Left colon (tissue), 2 donors: Measurements from ENCODE around the gene KRT1. TPM values are rescaled to one million over a fixed set of nuclear protein-coding genes. Genes with fewer than 3 reads are reported as not detected.

Experiments
- ATAC-seq: fragments of 200-7000 bp; cut with Tn5 transposase; one replicate; pipeline ENCODE4 v1.9.1; 2020; ENCODE audit warnings: mild to moderate bottlenecking, moderate library complexity
- DNase-seq, 2 donors: peaks; one replicate each; pipeline ENCODE4 v3.0.0-alpha.2; 2020
- intact Hi-C, 2 donors: fragments of 100-400 bp; cut with DNase I in 1 of 2; cut with micrococcal nuclease in 1 of 2; formaldehyde crosslinking; loops; one replicate each; pipeline versions ENCODE4 v1.11.2 to v1.14.0; 2022; cut with DNase I, micrococcal nuclease
- total RNA-seq, 2 donors: library from RNA; stranded (reverse); fragmentation: NEBNext Ultra II Directional; extraction: Animal tissue kit (Norgen Biotek cat#: 25700); gene quantifications; one replicate each; pipeline ENCODE4 v1.2.1, GENCODE V29; 2021
- donor health status: DM: no; HTN: no; CAD: no.
- donor health status: DM: yes; HTN: yes; CAD: no.

Gene KRT1
- total RNA-seq, 2 donors from 2014 or later: not detected

- intact Hi-C loops: no loop called here
- DNase-seq (no peak), ATAC-seq (no peak)
These were observed 50.8 kb downstream of the KRT1 start for GRCh38 chr12:52629281-52630007.

DNA sequence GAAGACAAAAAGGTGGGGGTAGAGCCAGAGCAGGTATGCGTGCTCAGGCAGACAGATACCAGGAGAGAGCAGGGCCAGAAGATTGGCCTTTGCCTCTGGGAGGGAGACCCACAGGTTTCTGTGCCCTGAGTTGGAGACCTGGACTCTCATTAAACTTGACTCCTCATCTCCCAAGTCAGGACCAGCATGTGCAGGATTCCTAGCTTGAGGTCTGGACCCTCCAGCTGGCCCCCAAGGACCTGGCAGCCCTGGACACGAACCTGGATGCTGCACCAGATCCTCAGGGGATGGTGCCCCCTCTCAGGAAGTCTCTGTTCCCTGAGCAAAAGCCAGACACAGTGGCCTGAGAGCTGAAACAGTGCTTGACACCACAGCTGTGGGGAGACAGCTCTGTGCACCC, 51.4 kb downstream of the KRT1 start:
- intact Hi-C loops: no loop called here
- ATAC-seq (no peak), DNase-seq (no peak)

- ATAC-seq (no peak), DNase-seq (no peak)
- intact Hi-C loops: no loop called here
These were observed 52.1 kb downstream of the KRT1 start for GRCh38 chr12:52628111-52628507.

GRCh38 chr12:52627395-52628110, 52.7 kb downstream of the KRT1 start:
- no peak for ATAC-seq
- intact Hi-C loops: no loop called here
- no peak for DNase-seq

Other genes with a start within 250 kb of the KRT1 start
- not detected for gene KRT75, start 246.0 kb downstream of the KRT1 start, total RNA-seq
- not detected for gene KRT6B, start 228.3 kb downstream of the KRT1 start, total RNA-seq
- not detected for gene KRT6C, start 206.6 kb downstream of the KRT1 start, total RNA-seq
- not detected for gene KRT6A, start 187.2 kb downstream of the KRT1 start, total RNA-seq
- gene KRT5, start 160.0 kb downstream of the KRT1 start, total RNA-seq: under 1 TPM in 1 of 2 donors, not detected in 1; 0.24 TPM
- not detected for gene KRT71, start 127.3 kb downstream of the KRT1 start, total RNA-seq
- gene KRT74, start 106.6 kb downstream of the KRT1 start, total RNA-seq: not detected
- gene KRT72, start 78.9 kb downstream of the KRT1 start, total RNA-seq: not detected
- gene KRT73, start 61.8 kb downstream of the KRT1 start, total RNA-seq: not detected
- gene KRT2, start 28.2 kb downstream of the KRT1 start, total RNA-seq: not detected
- gene KRT77, start 23.1 kb upstream of the KRT1 start, total RNA-seq: not detected
- not detected for gene KRT76, start 96.9 kb upstream of the KRT1 start, total RNA-seq
- not detected for gene KRT3, start 115.7 kb upstream of the KRT1 start, total RNA-seq
- not detected for gene KRT4, start 133.7 kb upstream of the KRT1 start, total RNA-seq
- gene KRT79, start 153.9 kb upstream of the KRT1 start, total RNA-seq: not detected
- not detected for gene KRT78, start 168.6 kb upstream of the KRT1 start, total RNA-seq
- 1,000 to 10,000 TPM; 4,047 to 4,291 TPM for gene KRT8, start 224.7 kb upstream of the KRT1 start, total RNA-seq